8988T (cell line): ENCODE results near the gene POLL.

Experiments
- DNase-seq: peaks from one replicate; pipeline ENCODE4 v3.0.0; 2011

POLL gene

GRCh38 chr10:101559596-101560297, 28.3 kb downstream of the POLL start:
- DNase-seq: no peak

GRCh38 chr10:101558671-101559595, 29.1 kb downstream of the POLL start:
- DNase-seq: peak; percentile 18

GRCh38 chr10:101558204-101558603, 29.9 kb downstream of the POLL start:
- peak; percentile 37 for DNase-seq

GRCh38 chr10:101557541-101557940, 30.5 kb downstream of the POLL start:
- DNase-seq: no peak

- no peak for DNase-seq
Observed at GRCh38 chr10:101552442-101552841, 35.6 kb downstream of the POLL start.

GRCh38 chr10:101550965-101551364, 37.1 kb downstream of the POLL start:
- no peak for DNase-seq

GRCh38 chr10:101545898-101546297, 42.2 kb downstream of the POLL start:
- no peak for DNase-seq

- DNase-seq: no peak
Observed at GRCh38 chr10:101538446-101538845, 49.6 kb downstream of the POLL start.

- DNase-seq: no peak
Observed at GRCh38 chr10:101536800-101537199, 51.3 kb downstream of the POLL start.

GRCh38 chr10:101535949-101536348, 52.1 kb downstream of the POLL start:
- no peak for DNase-seq

- DNase-seq: no peak
Observed at GRCh38 chr10:101529725-101530553, 58.1 kb downstream of the POLL start.

- no peak for DNase-seq
Observed at GRCh38 chr10:101529207-101529606, 58.9 kb downstream of the POLL start.
